GM04504 (cell line): Measurements from ENCODE around the gene HSPBAP1.

ENCODE experiments used
- DNase-seq: peaks from one replicate; pipeline ENCODE4 v3.0.0-alpha.2; 2012; ENCODE audit warnings: low read depth

HSPBAP1 gene

GRCh38 chr3:122793568-122794416, at the start of gene HSPBAP1:
Gene HSPBAP1 (minus strand): TSS chr3:122793831. CDS start chr3:122793680, 151 bp downstream.
- peak; percentile 75 for DNase-seq

- DNase-seq, result no peak
Measured at GRCh38 chr3:122835590-122835989, 42.0 kb upstream of the HSPBAP1 start.

GRCh38 chr3:122828281-122828680, 34.6 kb upstream of the HSPBAP1 start:
- no peak for DNase-seq

GRCh38 chr3:122826278-122826677, 32.6 kb upstream of the HSPBAP1 start:
- no peak for DNase-seq

GRCh38 chr3:122825460-122825859, 31.8 kb upstream of the HSPBAP1 start:
- DNase-seq, result no peak

GRCh38 chr3:122824465-122825381, 31.1 kb upstream of the HSPBAP1 start:
- DNase-seq, result peak; percentile 18

- DNase-seq, result no peak
Measured at GRCh38 chr3:122816587-122816986, 23.0 kb upstream of the HSPBAP1 start.

- DNase-seq, result no peak
Measured at GRCh38 chr3:122810734-122811133, 17.1 kb upstream of the HSPBAP1 start.

GRCh38 chr3:122803977-122804376, 10.3 kb upstream of the HSPBAP1 start:
- DNase-seq, result no peak

- no peak for DNase-seq
Measured at GRCh38 chr3:122802323-122802722, 8.7 kb upstream of the HSPBAP1 start.

GRCh38 chr3:122800706-122801237, 7.1 kb upstream of the HSPBAP1 start:
- no peak for DNase-seq

- no peak for DNase-seq
Measured at GRCh38 chr3:122800031-122800430, 6.4 kb upstream of the HSPBAP1 start.

- no peak for DNase-seq
Measured at GRCh38 chr3:122799322-122799721, 5.7 kb upstream of the HSPBAP1 start.

GRCh38 chr3:122797291-122797690, 3.7 kb upstream of the HSPBAP1 start:
- no peak for DNase-seq

GRCh38 chr3:122795674-122796195, 2.1 kb upstream of the HSPBAP1 start:
- no peak for DNase-seq

- no peak for DNase-seq
Measured at GRCh38 chr3:122794779-122795673, 1.4 kb upstream of the HSPBAP1 start, which contains the start of gene SLC49A4. Gene SLC49A4 (plus strand): TSS chr3:122795069. CDS start chr3:122795193, 124 bp downstream.

- no peak for DNase-seq
Measured at GRCh38 chr3:122794483-122794778, 800 bp upstream of the HSPBAP1 start.

- DNase-seq, result no peak
Measured at GRCh38 chr3:122789585-122790273, 3.9 kb downstream of the HSPBAP1 start.

GRCh38 chr3:122787872-122788271, 5.8 kb downstream of the HSPBAP1 start:
- DNase-seq, result no peak

GRCh38 chr3:122786066-122786465, 7.6 kb downstream of the HSPBAP1 start:
- DNase-seq, result no peak

GRCh38 chr3:122785231-122785630, 8.4 kb downstream of the HSPBAP1 start:
- no peak for DNase-seq
